Prostate gland (tissue), 2 donors: ENCODE results near the gene DOCK2. TPM values are rescaled to one million over a fixed set of nuclear protein-coding genes. Genes with fewer than 3 reads are reported as not detected.
A peak's percentile ranks its signal among the peaks of the same experiment; 100 is the strongest.

ENCODE experiments used
- DNase-seq: peaks from one replicate; pipeline ENCODE4 v3.0.0-alpha.2; 2019; ENCODE audit warnings: low spot score
- H3K27ac ChIP-seq, 2 donors: fragments of 200-600 bp; sonication (generic); 2 replicates each; pipeline ENCODE4 v1.5.1; 2017 to 2019
- H3K27me3 ChIP-seq: fragments of 200-600 bp; sonication (generic); replicated peaks from 2 replicates; pipeline ENCODE4 v1.5.1; 2019; ENCODE audit not compliant: insufficient read depth
- H3K36me3 ChIP-seq, 2 donors: fragments of 200-600 bp; sonication (generic); 1 replicate in 1 of 2; 2 replicates in 1 of 2; pipeline versions ENCODE4 v1.5.1 to v1.8.1; 2017 to 2019
- H3K4me1 ChIP-seq: fragments of 200-600 bp; sonication (generic); replicated peaks from 2 replicates; pipeline ENCODE4 v1.5.1; 2019
- H3K4me3 ChIP-seq, 2 donors: fragments of 200-600 bp; sonication (generic); 2 replicates each; pipeline ENCODE4 v1.5.1; 2017 to 2019
- H3K9me3 ChIP-seq: fragments of 200-600 bp; sonication (generic); 2 replicates; pipeline ENCODE4 v1.5.1; 2017
- CTCF ChIP-seq, 4 experiments: fragments of 200-600 bp in 2 of 4; fragments of 450-650 bp in 2 of 4; sonication (generic) in 2 of 4; IDR thresholded peaks; 1 replicate in 3 of 4; 2 replicates in 1 of 4; pipeline ENCODE4 v1.5.1; 2016 to 2019; ENCODE audit warnings: antibody characterized with exemption in 4 of 4, mild to moderate bottlenecking in 2 of 4, moderate library complexity in 2 of 4
- POLR2A ChIP-seq: fragments of 450-650 bp; IDR thresholded peaks from one replicate; pipeline ENCODE4 v1.6.1; 2016; ENCODE audit warnings: antibody characterized with exemption, mild to moderate bottlenecking
- POLR2AphosphoS5 ChIP-seq: sonication (generic); formaldehyde crosslinking; IDR thresholded peaks from one replicate; pipeline ENCODE4 v1.6.1; 2017; ENCODE audit warnings: antibody characterized with exemption
- WGBS: methylation state at CpG from one replicate; pipeline ENCODE4 v1.1.5; 2018; 5-methylcytosine and 5-hydroxymethylcytosine counted together
- intact Hi-C: fragments of 100-400 bp; cut with DNase I; formaldehyde crosslinking; loops from one replicate; pipeline ENCODE4 v1.14.2; 2022
- total RNA-seq, 2 donors: library from RNA; depleted of rRNA; stranded (reverse); fragments of >200 nt; gene quantifications; one replicate each; pipeline ENCODE4 v1.1.0, GENCODE V29; 2016

The DOCK2 gene
- total RNA-seq, 2 donors from 2014 or later, result 2.5 to 6.2 TPM

- WGBS, result 88% methylated on average over 6 of the region's 6 CpGs
- H3K27ac ChIP-seq, result no peak overlapping the region
- H3K27me3 ChIP-seq, result no peaks in the 10 kb centered on the region
- H3K36me3 ChIP-seq, result no peaks in the 10 kb centered on the region
- no peaks in the 10 kb centered on the region for H3K4me1 ChIP-seq
- no peak for TF ChIP-seq CTCF (IDR thresholded peaks at IDR 0.05)
- no peak for TF ChIP-seq POLR2A
- no peak for TF ChIP-seq POLR2AphosphoS5
- H3K4me3 ChIP-seq, result no peak overlapping the region
- intact Hi-C loops, result no loop called here
- H3K9me3 ChIP-seq, result no peaks in the 10 kb centered on the region
- DNase-seq, result no peak
These were observed 337.2 kb downstream of the DOCK2 start for GRCh38 chr5:169974121-169974770.

GRCh38 chr5:169978714-169979113, 341.6 kb downstream of the DOCK2 start:
- WGBS, result 29% methylated on average over 7 of the region's 7 CpGs
- Histone ChIP-seq H3K4me3 (no peak overlapping the region), H3K36me3 (no peaks in the 10 kb centered on the region), H3K4me1 (no peaks in the 10 kb centered on the region), H3K27me3 (no peaks in the 10 kb centered on the region), H3K9me3 (no peaks in the 10 kb centered on the region), H3K27ac (no peak overlapping the region)
- DNase-seq, result no peak
- TF ChIP-seq POLR2A, result no peak
- TF ChIP-seq POLR2AphosphoS5, result no peak
- no peak for TF ChIP-seq CTCF (IDR thresholded peaks at IDR 0.05)
- intact Hi-C loops, result no loop called here

- Histone ChIP-seq H3K9me3 (no peaks in the 10 kb centered on the region), H3K27ac (no peak overlapping the region), H3K4me1 (no peaks in the 10 kb centered on the region), H3K27me3 (no peaks in the 10 kb centered on the region), H3K36me3 (no peaks in the 10 kb centered on the region), H3K4me3 (peak overlapping the region in 1 of 2 donors; percentile 13)
- no peak for DNase-seq
- TF ChIP-seq POLR2A, result no peak
- no peak for TF ChIP-seq POLR2AphosphoS5
- no peak for TF ChIP-seq CTCF (IDR thresholded peaks at IDR 0.05)
- WGBS, result 7% methylated on average over 3 of the region's 3 CpGs
- intact Hi-C loops, result loop anchor here (5.0 kb wide), 1 partner anchor 278 kb away; no protein-coding TSS in a partner anchor
These were observed 342.8 kb downstream of the DOCK2 start for GRCh38 chr5:169979871-169980270.

- Histone ChIP-seq H3K9me3 (no peaks in the 10 kb centered on the region), H3K4me1 (no peaks in the 10 kb centered on the region), H3K27me3 (no peaks in the 10 kb centered on the region), H3K36me3 (no peaks in the 10 kb centered on the region), H3K27ac (no peak within 1 kb of the TSS), H3K4me3 (peak within 1 kb of the TSS in 1 of 2 donors; percentile 13)
- peak; percentile 29 for TF ChIP-seq POLR2AphosphoS5
- TF ChIP-seq POLR2A, result no peak
- TF ChIP-seq CTCF (IDR thresholded peaks at IDR 0.05), result peak; percentile 47 to 76 (median 56)
- 12% methylated on average over 11 of the region's 11 CpGs for WGBS
- DNase-seq, result peak; percentile 71
- intact Hi-C loops, result loop anchor here (5.0 kb wide), 1 partner anchor 278 kb away; no protein-coding TSS in a partner anchor
These were observed 343.5 kb downstream of the DOCK2 start, which contains the start of gene INSYN2B for GRCh38 chr5:169980418-169981053. INSYN2B (minus strand) TSS chr5:169980495; CDS start chr5:169883898, 96,597 bp downstream.

GRCh38 chr5:169988206-169988605, 351.1 kb downstream of the DOCK2 start:
- no peaks in the 10 kb centered on the region for H3K27me3 ChIP-seq
- WGBS, result 90% methylated on average over 4 of the region's 4 CpGs
- H3K9me3 ChIP-seq, result no peaks in the 10 kb centered on the region
- no peak overlapping the region for H3K4me3 ChIP-seq
- no peak for TF ChIP-seq POLR2AphosphoS5
- TF ChIP-seq POLR2A, result no peak
- no peak for TF ChIP-seq CTCF (IDR thresholded peaks at IDR 0.05)
- intact Hi-C loops, result no loop called here
- no peak for DNase-seq
- H3K27ac ChIP-seq, result no peak overlapping the region
- H3K4me1 ChIP-seq, result no peaks in the 10 kb centered on the region
- H3K36me3 ChIP-seq, result no peaks in the 10 kb centered on the region
